H9 (cell line): Measurements from ENCODE around the gene ZNF837. TPM values are rescaled to one million over a fixed set of nuclear protein-coding genes. Genes with fewer than 3 reads are reported as not detected.
A peak's percentile ranks its signal among the peaks of the same experiment; 100 is the strongest.

Experiments used
- DNase-seq: peaks from one replicate; pipeline ENCODE4 v3.0.0-alpha.2; 2017
- H2AFZ ChIP-seq: one replicate; pipeline ENCODE4 v1.6.1; 2013; ENCODE audit warnings: mild to moderate bottlenecking, low read length, control low read depth, moderate library complexity
- H2AK5ac ChIP-seq: 2 replicates; pipeline ENCODE4 v1.6.1; 2013; ENCODE audit warnings: low read length, control low read depth, mixed read lengths; ENCODE audit not compliant: insufficient read length
- H2BK120ac ChIP-seq: one replicate; pipeline ENCODE4 v1.6.1; 2013; ENCODE audit warnings: low read depth, mild to moderate bottlenecking, low read length, control low read depth, inconsistent platforms; ENCODE audit not compliant: poor library complexity, severe bottlenecking
- H2BK12ac ChIP-seq: 2 replicates; pipeline ENCODE4 v1.6.1; 2013; ENCODE audit warnings: low read length, control low read depth, mixed read lengths, low read depth; ENCODE audit not compliant: insufficient read length
- H2BK15ac ChIP-seq: 2 replicates; pipeline ENCODE4 v1.6.1; 2013; ENCODE audit warnings: low read depth, low read length, control low read depth
- H2BK20ac ChIP-seq: one replicate; pipeline ENCODE4 v1.6.1; 2013; ENCODE audit warnings: low read depth, mild to moderate bottlenecking, low read length, control low read depth, inconsistent platforms; ENCODE audit not compliant: poor library complexity, severe bottlenecking
- H2BK5ac ChIP-seq: 2 replicates; pipeline ENCODE4 v1.6.1; 2013; ENCODE audit warnings: low read length, control low read depth, mixed read lengths; ENCODE audit not compliant: insufficient read length
- H3K14ac ChIP-seq: 2 replicates; pipeline ENCODE4 v1.6.1; 2013; ENCODE audit warnings: low read length, control low read depth; ENCODE audit not compliant: insufficient read depth
- H3K18ac ChIP-seq: 2 replicates; pipeline ENCODE4 v1.6.1; 2013; ENCODE audit warnings: low read depth, mild to moderate bottlenecking, mixed read lengths, low read length, control low read depth; ENCODE audit not compliant: insufficient read length
- H3K23ac ChIP-seq: 2 replicates; pipeline ENCODE4 v1.6.1; 2013; ENCODE audit warnings: low read length, control low read depth, mixed read lengths, low read depth; ENCODE audit not compliant: insufficient read length
- H3K23me2 ChIP-seq: 2 replicates; pipeline ENCODE4 v1.6.1; 2013; ENCODE audit warnings: low read depth, mild to moderate bottlenecking, mixed read lengths, low read length, control low read depth; ENCODE audit not compliant: insufficient read length, poor library complexity, severe bottlenecking
- H3K27ac ChIP-seq: 2 replicates; pipeline ENCODE4 v1.5.1; 2013; ENCODE audit warnings: low read length, control low read depth, mixed read lengths, low read depth; ENCODE audit not compliant: insufficient read length
- H3K27me3 ChIP-seq: 2 replicates; pipeline ENCODE4 v1.6.1; 2013; ENCODE audit warnings: low read length, control low read depth, inconsistent platforms; ENCODE audit not compliant: insufficient read depth
- H3K4ac ChIP-seq: 2 replicates; pipeline ENCODE4 v1.6.1; 2013; ENCODE audit warnings: low read depth, mild to moderate bottlenecking, control low read depth, inconsistent platforms, low read length, moderate library complexity
- H3K4me1 ChIP-seq: 2 replicates; pipeline ENCODE4 v1.6.1; 2013; ENCODE audit warnings: low read length, control low read depth, inconsistent platforms; ENCODE audit not compliant: insufficient read depth
- H3K4me2 ChIP-seq: 2 replicates; pipeline ENCODE4 v1.6.1; 2013; ENCODE audit warnings: low read length, control low read depth, mixed read lengths; ENCODE audit not compliant: insufficient read length, insufficient read depth
- H3K56ac ChIP-seq: 2 replicates; pipeline ENCODE4 v1.6.1; 2013; ENCODE audit warnings: low read depth, mild to moderate bottlenecking, mixed read lengths, low read length, control low read depth; ENCODE audit not compliant: insufficient read length
- H3K79me1 ChIP-seq: 2 replicates; pipeline ENCODE4 v1.6.1; 2013; ENCODE audit warnings: low read depth, mild to moderate bottlenecking, moderate library complexity, low read length, control low read depth, inconsistent platforms; ENCODE audit not compliant: insufficient read depth, poor library complexity, severe bottlenecking
- H3K79me2 ChIP-seq: 2 replicates; pipeline ENCODE4 v1.6.1; 2013; ENCODE audit warnings: low read length, control low read depth, inconsistent platforms; ENCODE audit not compliant: insufficient read depth
- H3K9ac ChIP-seq: 2 replicates; pipeline ENCODE4 v1.6.1; 2013; ENCODE audit warnings: low read length, control low read depth, mixed read lengths; ENCODE audit not compliant: insufficient read length; ENCODE audit errors: extremely low read depth
- H3K9me3 ChIP-seq: one replicate; pipeline ENCODE4 v1.6.1; 2013; ENCODE audit warnings: low read depth, low read length, inconsistent platforms; ENCODE audit not compliant: control insufficient read depth
- H3T11ph ChIP-seq: one replicate; pipeline ENCODE4 v1.6.1; 2013; ENCODE audit warnings: mild to moderate bottlenecking, low read length, control low read depth, inconsistent platforms
- H4K20me1 ChIP-seq: one replicate; pipeline ENCODE4 v1.6.1; 2013; ENCODE audit not compliant: control insufficient read depth, insufficient read length, insufficient read depth
- H4K5ac ChIP-seq: 2 replicates; pipeline ENCODE4 v1.6.1; 2013; ENCODE audit warnings: low read depth, mild to moderate bottlenecking, mixed read lengths, low read length, control low read depth; ENCODE audit not compliant: insufficient read length
- H4K8ac ChIP-seq: replicated peaks from 2 replicates; pipeline ENCODE4 v1.6.1; 2013; ENCODE audit warnings: low read length, control low read depth, mixed read lengths, low read depth; ENCODE audit not compliant: insufficient read length
- H4K91ac ChIP-seq: 2 replicates; pipeline ENCODE4 v1.6.1; 2013; ENCODE audit warnings: low read depth, mild to moderate bottlenecking, moderate library complexity, mixed read lengths, low read length, control low read depth; ENCODE audit not compliant: insufficient read length
- H3K27ac Mint-ChIP-seq, 3 experiments: 2 replicates in 2 of 3; 3 replicates in 1 of 3; pipeline ENCODE4 v1.8.0; 2020 to 2021; ENCODE audit warnings: mixed read lengths in 3 of 3, mild to moderate bottlenecking in 1 of 3, moderate library complexity in 1 of 3
- H3K27me3 Mint-ChIP-seq: 2 replicates; pipeline ENCODE4 v1.8.0; 2021; ENCODE audit warnings: low read depth, mild to moderate bottlenecking, moderate library complexity, mixed read lengths
- H3K36me3 Mint-ChIP-seq, 3 experiments: 2 replicates in 2 of 3; 3 replicates in 1 of 3; pipeline ENCODE4 v1.8.0; 2020 to 2021; ENCODE audit warnings: low read depth in 3 of 3, mixed read lengths in 3 of 3; ENCODE audit not compliant: insufficient read depth in 1 of 3
- H3K4me1 Mint-ChIP-seq, 2 experiments: 2 replicates each; pipeline ENCODE4 v1.8.0; 2020; ENCODE audit warnings: mixed read lengths in 2 of 2
- H3K4me3 Mint-ChIP-seq, 2 experiments: 2 replicates in 1 of 2; 3 replicates in 1 of 2; pipeline ENCODE4 v1.8.0; 2020 to 2021; ENCODE audit warnings: mild to moderate bottlenecking in 2 of 2, mixed read lengths in 2 of 2, moderate library complexity in 1 of 2
- H3K9me3 Mint-ChIP-seq, 2 experiments: 2 replicates in 1 of 2; 3 replicates in 1 of 2; pipeline ENCODE4 v1.8.0; 2020; ENCODE audit warnings: mild to moderate bottlenecking in 2 of 2, mixed read lengths in 2 of 2, moderate library complexity in 1 of 2
- CTCF ChIP-seq: fragments of 200-600 bp; sonication (generic); conservative IDR thresholded peaks from 3 replicates; pipeline ENCODE4 v1.8.0; 2021; ENCODE audit warnings: antibody characterized with exemption, mild to moderate bottlenecking
- WGBS: extraction: QIAGEN DNeasy Blood & Tissue Kit; methylation state at CpG from one replicate; pipeline ENCODE4 v1.1.7; 2013; ENCODE audit warnings: missing lambda C conversion rate, low lambda C conversion rate, mixed read lengths; ENCODE audit not compliant: insufficient read length; ENCODE audit errors: extremely low coverage; 5-methylcytosine and 5-hydroxymethylcytosine counted together
- total RNA-seq: library from RNA; stranded (reverse); gene quantifications from 2 replicates; pipeline ENCODE4 v1.2.1, GENCODE V29; 2021

ZNF837 gene
- total RNA-seq, 1 experiment from 2014 or later: 3.4 TPM

GRCh38 chr19:58397533-58398037, 16.8 kb upstream of the ZNF837 start:
- Histone ChIP-seq H3T11ph (no peak overlapping the region), H3K9me3 (no peaks in the 10 kb centered on the region), H4K91ac (no peak overlapping the region), H4K20me1 (peaks cover 5% of the 10 kb centered on the region), H2BK120ac (no peak overlapping the region), H3K4ac (no peak overlapping the region), H3K56ac (no peak overlapping the region), H3K9ac (no peak overlapping the region), H3K23ac (no peak overlapping the region), H3K79me2 (no peaks in the 10 kb centered on the region), H2BK12ac (no peak overlapping the region), H3K4me2 (no peak overlapping the region), H2BK5ac (no peak overlapping the region), H4K8ac (no peak overlapping the region), H2AFZ (no peak overlapping the region), H4K5ac (no peak overlapping the region), H3K27me3 (no peaks in the 10 kb centered on the region; the same call in 1 of the 2 replicates), H3K4me1 (no peaks in the 10 kb centered on the region), H3K14ac (no peak overlapping the region), H3K27ac (no peak overlapping the region), H2BK20ac (no peak overlapping the region), H3K18ac (no peak overlapping the region), H2BK15ac (no peak overlapping the region), H3K23me2 (peaks cover 13% of the 10 kb centered on the region), H3K79me1 (peaks cover 3% of the 10 kb centered on the region), H2AK5ac (no peak overlapping the region)
- H3K9me3 Mint-ChIP-seq: no peaks in the 10 kb centered on the region
- peaks cover 10 to 16% of the 10 kb centered on the region in 2 experiments for H3K4me1 Mint-ChIP-seq
- H3K27ac Mint-ChIP-seq: no peak overlapping the region
- TF ChIP-seq CTCF: no peak
- peaks cover 14% of the 10 kb centered on the region for H3K27me3 Mint-ChIP-seq
- DNase-seq: peak; percentile 50
- H3K36me3 Mint-ChIP-seq: peaks cover 22 to 26% (median 24%) of the 10 kb centered on the region in 3 experiments; a peak in 6 of 7 replicates
- no CpG with 5 or more reads among the region's 7 CpGs for WGBS
- H3K4me3 Mint-ChIP-seq: peak overlapping the region in 1 of 2 experiments; percentile 40; a peak in 1 of 5 replicates
